HEK293 (cell line): ENCODE results near the gene PTPRN2.

ENCODE experiments used
- CTCF ChIA-PET: fragments of 350-600 bp; formaldehyde crosslinking; extraction: SDS; loops from one replicate; lab custom pipeline; 2021; ENCODE audit warnings: antibody characterized with exemption; lab: Yijun Ruan, JAX
- POLR2A ChIA-PET: fragments of 300-600 bp; formaldehyde crosslinking; extraction: SDS; loops from one replicate; lab custom pipeline; 2020; ENCODE audit warnings: antibody characterized with exemption, inconsistent platforms; lab: Yijun Ruan, JAX
- H3K27ac ChIP-seq: fragments of 200-500 bp; sonication (Bioruptor generic); 2 replicates; pipeline ENCODE4 v1.5.1; 2014; ENCODE audit warnings: low read depth, low read length, control low read depth, inconsistent platforms; ENCODE audit errors: extremely low read depth
- H3K36me3 ChIP-seq, 2 experiments: fragments of 200-500 bp in 1 of 2; sonication (Bioruptor generic) in 1 of 2; 1 replicate in 1 of 2; 2 replicates in 1 of 2; pipeline ENCODE4 v1.5.1; 2014 to 2017; ENCODE audit warnings: inconsistent platforms in 2 of 2, low read length in 2 of 2; ENCODE audit not compliant: control insufficient read depth in 2 of 2, insufficient read depth in 1 of 2
- H3K4me1 ChIP-seq: fragments of 200-500 bp; sonication (Bioruptor generic); 2 replicates; pipeline ENCODE4 v1.5.1; 2014; ENCODE audit warnings: mild to moderate bottlenecking, low read length, inconsistent platforms; ENCODE audit not compliant: control insufficient read depth, insufficient read depth
- H3K4me3 ChIP-seq: 2 replicates; pipeline ENCODE4 v1.5.1; 2011; ENCODE audit warnings: low read depth, mild to moderate bottlenecking, control low read depth, low read length, moderate library complexity
- H3K9me3 ChIP-seq: fragments of 200-500 bp; sonication (Bioruptor generic); 2 replicates; pipeline ENCODE4 v1.5.1; 2014; ENCODE audit warnings: low read depth, low read length, inconsistent platforms; ENCODE audit not compliant: control insufficient read depth, insufficient read depth
- ATF2 ChIP-seq: fragments of 450-650 bp; formaldehyde crosslinking; IDR thresholded peaks from 2 replicates; pipeline ENCODE4 v1.5.1; 2016; ENCODE audit warnings: missing biosample characterization, missing genetic modification characterization, low read depth
- GLIS2 ChIP-seq: fragments of 450-650 bp; formaldehyde crosslinking; IDR thresholded peaks from 2 replicates; pipeline ENCODE4 v1.5.1; 2016; ENCODE audit warnings: missing biosample characterization, missing genetic modification characterization
- KLF10 ChIP-seq: fragments of 450-650 bp; IDR thresholded peaks from 2 replicates; pipeline ENCODE4 v1.5.1; 2018; ENCODE audit warnings: missing biosample characterization, mild to moderate bottlenecking, missing genetic modification characterization
- MEIS1 ChIP-seq: sonication (generic); formaldehyde crosslinking; IDR thresholded peaks from 2 replicates; pipeline ENCODE4 v1.8.1; 2022; ENCODE audit warnings: missing genetic modification reagents, mild to moderate bottlenecking, borderline replicate concordance
- SCRT1 ChIP-seq: fragments of 450-650 bp; formaldehyde crosslinking; IDR thresholded peaks from 2 replicates; pipeline ENCODE4 v1.5.1; 2016; ENCODE audit warnings: missing biosample characterization, missing genetic modification characterization, borderline replicate concordance
- ZFP3 ChIP-seq: fragments of 450-650 bp; formaldehyde crosslinking; IDR thresholded peaks from 2 replicates; pipeline ENCODE4 v1.5.1; 2016; ENCODE audit warnings: low read depth, missing biosample characterization, missing genetic modification characterization
- ZNF114 ChIP-seq: fragments of 450-650 bp; formaldehyde crosslinking; IDR thresholded peaks from 2 replicates; pipeline ENCODE4 v1.5.0; 2017; ENCODE audit warnings: missing biosample characterization, missing genetic modification characterization
- ZNF138 ChIP-seq: fragments of 450-650 bp; formaldehyde crosslinking; IDR thresholded peaks from 2 replicates; pipeline ENCODE4 v1.5.1; 2016; ENCODE audit warnings: missing biosample characterization, missing genetic modification characterization, borderline replicate concordance
- ZNF18 ChIP-seq: fragments of 450-650 bp; formaldehyde crosslinking; IDR thresholded peaks from 2 replicates; pipeline ENCODE4 v1.5.1; 2016; ENCODE audit warnings: missing biosample characterization, missing genetic modification characterization
- ZNF24 ChIP-seq: fragments of 450-650 bp; formaldehyde crosslinking; IDR thresholded peaks from 2 replicates; pipeline ENCODE4 v1.5.1; 2016; ENCODE audit warnings: missing biosample characterization, missing genetic modification characterization
- ZNF335 ChIP-seq: fragments of 450-650 bp; formaldehyde crosslinking; conservative IDR thresholded peaks from 2 replicates; pipeline ENCODE4 v1.5.1; 2016; ENCODE audit warnings: missing biosample characterization, missing genetic modification characterization
- ZNF366 ChIP-seq: fragments of 450-650 bp; formaldehyde crosslinking; conservative IDR thresholded peaks from 2 replicates; pipeline ENCODE4 v1.5.1; 2016; ENCODE audit warnings: missing biosample characterization, missing genetic modification characterization
- ZNF37A ChIP-seq: fragments of 450-650 bp; IDR thresholded peaks from 2 replicates; pipeline ENCODE4 v1.5.1; 2018; ENCODE audit warnings: missing biosample characterization, missing genetic modification characterization
- ZNF416 ChIP-seq: fragments of 450-650 bp; formaldehyde crosslinking; IDR thresholded peaks from 2 replicates; pipeline ENCODE4 v1.5.1; 2016; ENCODE audit warnings: missing biosample characterization, missing genetic modification characterization
- ZNF433 ChIP-seq: fragments of 450-650 bp; formaldehyde crosslinking; IDR thresholded peaks from 2 replicates; pipeline ENCODE4 v1.5.1; 2016; ENCODE audit warnings: missing biosample characterization, missing genetic modification characterization, low read depth
- ZNF510 ChIP-seq: fragments of 450-650 bp; formaldehyde crosslinking; IDR thresholded peaks from 2 replicates; pipeline ENCODE4 v1.5.1; 2018; ENCODE audit warnings: mild to moderate bottlenecking, missing genetic modification characterization, missing biosample characterization; ENCODE audit not compliant: insufficient replicate concordance
- ZNF514 ChIP-seq: fragments of 450-650 bp; formaldehyde crosslinking; IDR thresholded peaks from 2 replicates; pipeline ENCODE4 v1.5.1; 2016; ENCODE audit warnings: missing biosample characterization, missing genetic modification characterization
- ZNF558 ChIP-seq: fragments of 450-650 bp; formaldehyde crosslinking; IDR thresholded peaks from 2 replicates; pipeline ENCODE4 v1.5.1; 2016; ENCODE audit warnings: missing biosample characterization, missing genetic modification characterization
- ZNF600 ChIP-seq: fragments of 450-650 bp; formaldehyde crosslinking; IDR thresholded peaks from 2 replicates; pipeline ENCODE4 v1.5.1; 2016; ENCODE audit warnings: missing biosample characterization, missing genetic modification characterization
- ZNF626 ChIP-seq: fragments of 450-650 bp; sonication (Bioruptor Pico); formaldehyde crosslinking; IDR thresholded peaks from 2 replicates; pipeline ENCODE4 v1.5.1; 2018; ENCODE audit warnings: missing biosample characterization, missing genetic modification characterization, inconsistent platforms
- ZNF664 ChIP-seq: fragments of 450-650 bp; formaldehyde crosslinking; IDR thresholded peaks from 2 replicates; pipeline ENCODE4 v1.5.1; 2016; ENCODE audit warnings: missing biosample characterization, missing genetic modification characterization
- ZNF837 ChIP-seq: fragments of 450-650 bp; formaldehyde crosslinking; IDR thresholded peaks from 2 replicates; pipeline ENCODE4 v1.5.1; 2016; ENCODE audit warnings: missing biosample characterization, missing genetic modification characterization
- TF ChIP-seq, protein P1 (sequence below): fragments of 450-650 bp; formaldehyde crosslinking; IDR thresholded peaks from 2 replicates; pipeline ENCODE4 v1.5.1; 2016; ENCODE audit warnings: missing biosample characterization, missing genetic modification characterization
- TF ChIP-seq, protein P2 (sequence below): fragments of 450-650 bp; formaldehyde crosslinking; IDR thresholded peaks from 2 replicates; pipeline ENCODE4 v1.5.1; 2017; ENCODE audit warnings: missing biosample characterization, missing genetic modification characterization
- TF ChIP-seq, protein P3 (sequence below): fragments of 450-650 bp; formaldehyde crosslinking; IDR thresholded peaks from 2 replicates; pipeline ENCODE4 v1.5.1; 2017; ENCODE audit warnings: missing biosample characterization, mild to moderate bottlenecking, missing genetic modification characterization, moderate library complexity
- TF ChIP-seq, protein P4 (sequence below): fragments of 450-650 bp; formaldehyde crosslinking; IDR thresholded peaks from 2 replicates; pipeline ENCODE4 v1.5.1; 2017; ENCODE audit warnings: missing biosample characterization, missing genetic modification characterization

The PTPRN2 gene

GRCh38 chr7:157867685-157868305, 719.8 kb downstream of the PTPRN2 start (continued):
- TF ChIP-seq, protein P1, sequence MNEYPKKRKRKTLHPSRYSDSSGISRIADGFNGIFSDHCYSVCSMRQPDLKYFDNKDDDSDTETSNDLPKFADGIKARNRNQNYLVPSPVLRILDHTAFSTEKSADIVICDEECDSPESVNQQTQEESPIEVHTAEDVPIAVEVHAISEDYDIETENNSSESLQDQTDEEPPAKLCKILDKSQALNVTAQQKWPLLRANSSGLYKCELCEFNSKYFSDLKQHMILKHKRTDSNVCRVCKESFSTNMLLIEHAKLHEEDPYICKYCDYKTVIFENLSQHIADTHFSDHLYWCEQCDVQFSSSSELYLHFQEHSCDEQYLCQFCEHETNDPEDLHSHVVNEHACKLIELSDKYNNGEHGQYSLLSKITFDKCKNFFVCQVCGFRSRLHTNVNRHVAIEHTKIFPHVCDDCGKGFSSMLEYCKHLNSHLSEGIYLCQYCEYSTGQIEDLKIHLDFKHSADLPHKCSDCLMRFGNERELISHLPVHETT = no peak
- no peak for TF ChIP-seq ZNF510 (tag by site-specific recombination)
- no peak for TF ChIP-seq KLF10 (tag by site-specific recombination)
- no peak for TF ChIP-seq ZNF138 (tag by site-specific recombination)
- no peak for TF ChIP-seq ZNF416
- no peak for TF ChIP-seq ZNF335
- no peak for TF ChIP-seq MEIS1 (CRISPR knock-in tag)
- no peak for TF ChIP-seq ZNF558 (tag by site-specific recombination)
- TF ChIP-seq ZNF114 (tag by site-specific recombination) = no peak
- TF ChIP-seq ATF2 (tag by site-specific recombination) = no peak

- POLR2A ChIA-PET = no interaction called here
- CTCF ChIA-PET = no interaction called here
- H3K27ac ChIP-seq = no peak overlapping the region
- TF ChIP-seq, protein P2, sequence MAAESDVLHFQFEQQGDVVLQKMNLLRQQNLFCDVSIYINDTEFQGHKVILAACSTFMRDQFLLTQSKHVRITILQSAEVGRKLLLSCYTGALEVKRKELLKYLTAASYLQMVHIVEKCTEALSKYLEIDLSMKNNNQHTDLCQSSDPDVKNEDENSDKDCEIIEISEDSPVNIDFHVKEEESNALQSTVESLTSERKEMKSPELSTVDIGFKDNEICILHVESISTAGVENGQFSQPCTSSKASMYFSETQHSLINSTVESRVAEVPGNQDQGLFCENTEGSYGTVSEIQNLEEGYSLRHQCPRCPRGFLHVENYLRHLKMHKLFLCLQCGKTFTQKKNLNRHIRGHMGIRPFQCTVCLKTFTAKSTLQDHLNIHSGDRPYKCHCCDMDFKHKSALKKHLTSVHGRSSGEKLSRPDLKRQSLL (tag by site-specific recombination) = no peak
- TF ChIP-seq ZNF366 (tag by site-specific recombination) (no peak), ZNF600 (tag by site-specific recombination) (no peak), ZNF433 (tag by site-specific recombination) (no peak), ZFP3 (tag by site-specific recombination) (no peak), GLIS2 (tag by site-specific recombination) (no peak), ZNF24 (tag by site-specific recombination) (no peak), ZNF837 (tag by site-specific recombination) (no peak), SCRT1 (tag by site-specific recombination) (no peak), ZNF18 (tag by site-specific recombination) (no peak), ZNF664 (tag by site-specific recombination) (no peak), ZNF514 (tag by site-specific recombination) (no peak), ZNF626 (tag by site-specific recombination) (no peak), ZNF37A (no peak)
- TF ChIP-seq, protein P3, sequence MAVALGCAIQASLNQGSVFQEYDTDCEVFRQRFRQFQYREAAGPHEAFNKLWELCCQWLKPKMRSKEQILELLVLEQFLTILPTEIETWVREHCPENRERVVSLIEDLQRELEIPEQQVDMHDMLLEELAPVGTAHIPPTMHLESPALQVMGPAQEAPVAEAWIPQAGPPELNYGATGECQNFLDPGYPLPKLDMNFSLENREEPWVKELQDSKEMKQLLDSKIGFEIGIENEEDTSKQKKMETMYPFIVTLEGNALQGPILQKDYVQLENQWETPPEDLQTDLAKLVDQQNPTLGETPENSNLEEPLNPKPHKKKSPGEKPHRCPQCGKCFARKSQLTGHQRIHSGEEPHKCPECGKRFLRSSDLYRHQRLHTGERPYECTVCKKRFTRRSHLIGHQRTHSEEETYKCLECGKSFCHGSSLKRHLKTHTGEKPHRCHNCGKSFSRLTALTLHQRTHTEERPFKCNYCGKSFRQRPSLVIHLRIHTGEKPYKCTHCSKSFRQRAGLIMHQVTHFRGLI (tag by site-specific recombination) = no peak
- TF ChIP-seq, protein P4, sequence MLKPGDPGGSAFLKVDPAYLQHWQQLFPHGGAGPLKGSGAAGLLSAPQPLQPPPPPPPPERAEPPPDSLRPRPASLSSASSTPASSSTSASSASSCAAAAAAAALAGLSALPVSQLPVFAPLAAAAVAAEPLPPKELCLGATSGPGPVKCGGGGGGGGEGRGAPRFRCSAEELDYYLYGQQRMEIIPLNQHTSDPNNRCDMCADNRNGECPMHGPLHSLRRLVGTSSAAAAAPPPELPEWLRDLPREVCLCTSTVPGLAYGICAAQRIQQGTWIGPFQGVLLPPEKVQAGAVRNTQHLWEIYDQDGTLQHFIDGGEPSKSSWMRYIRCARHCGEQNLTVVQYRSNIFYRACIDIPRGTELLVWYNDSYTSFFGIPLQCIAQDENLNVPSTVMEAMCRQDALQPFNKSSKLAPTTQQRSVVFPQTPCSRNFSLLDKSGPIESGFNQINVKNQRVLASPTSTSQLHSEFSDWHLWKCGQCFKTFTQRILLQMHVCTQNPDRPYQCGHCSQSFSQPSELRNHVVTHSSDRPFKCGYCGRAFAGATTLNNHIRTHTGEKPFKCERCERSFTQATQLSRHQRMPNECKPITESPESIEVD = no peak
- no peak overlapping the region for H3K4me3 ChIP-seq
- H3K4me1 ChIP-seq = no peaks in the 10 kb centered on the region
- no peaks in the 10 kb centered on the region for H3K36me3 ChIP-seq
- H3K9me3 ChIP-seq = no peaks in the 10 kb centered on the region
These were observed 721.2 kb downstream of the PTPRN2 start for GRCh38 chr7:157866336-157866924.
